ENCODE measurements around the gene CEPT1. TPM values are rescaled to one million over a fixed set of nuclear protein-coding genes. Genes with fewer than 3 reads are reported as not detected.

CEPT1 gene
- total and polyA plus RNA-seq, 2 experiments from 2014 or later: 28.7 to 35.8 TPM

- Histone ChIP-seq H3K27ac (no peak overlapping the region), H3K9me2 (ENCODE audit: insufficient read depth) (no peaks in the 10 kb centered on the region), H3K4me2 (ENCODE audit: unreplicated experiment) (no peak overlapping the region), H3K27me3 (replicated peaks; ENCODE audit: insufficient read depth) (no peaks in the 10 kb centered on the region; the same call in 1 of the 2 replicates), H2AFZ (no peak overlapping the region), H4K20me1 (ENCODE audit: insufficient read depth) (no peaks in the 10 kb centered on the region), H3K9me3 (ENCODE audit: low read depth) (no peaks in the 10 kb centered on the region), H3K4me3 (no peak overlapping the region), H3K4me1 (ENCODE audit: insufficient read depth) (no peaks in the 10 kb centered on the region), H3F3A (ENCODE audit: insufficient read depth) (no peaks in the 10 kb centered on the region), H3K79me2 (ENCODE audit: insufficient read depth) (no peaks in the 10 kb centered on the region), H3K36me3 (ENCODE audit: low read depth) (no peaks in the 10 kb centered on the region), H3K9ac (no peak overlapping the region)
- WGBS, 2 experiments (ENCODE audit: low coverage in 1 of 2, low lambda C conversion rate in 2 of 2, missing lambda C conversion rate in 2 of 2): 87 to 98% methylated on average over 1 of the region's 1 CpG
- in situ Hi-C loops (cut with MboI): loop anchor here (25.0 kb wide), 1 partner anchor 550 kb away; the partner anchor contains the start of gene DDX20
- no peak for DNase-seq
- TF ChIP-seq EZH2 (IDR thresholded peaks at IDR 0.05; ENCODE audit: insufficient read depth, poor library complexity, severe bottlenecking) (no peak), EZH2phosphoT487 (IDR thresholded peaks at IDR 0.05; ENCODE audit: insufficient read depth, low read depth) (no peak)
Measured at GRCh38 chr1:111211921-111212320, 71.9 kb downstream of the CEPT1 start.

GRCh38 chr1:111212634-111213335, 72.8 kb downstream of the CEPT1 start:
- DNase-seq: no peak
- Histone ChIP-seq H3K9me3 (ENCODE audit: low read depth) (no peaks in the 10 kb centered on the region), H3K79me2 (ENCODE audit: insufficient read depth) (no peaks in the 10 kb centered on the region), H3K4me2 (ENCODE audit: unreplicated experiment) (no peak overlapping the region), H4K20me1 (ENCODE audit: insufficient read depth) (no peaks in the 10 kb centered on the region), H3F3A (ENCODE audit: insufficient read depth) (no peaks in the 10 kb centered on the region), H3K4me1 (ENCODE audit: insufficient read depth) (no peaks in the 10 kb centered on the region), H3K27me3 (replicated peaks; ENCODE audit: insufficient read depth) (no peaks in the 10 kb centered on the region; the same call in 1 of the 2 replicates), H3K4me3 (no peak overlapping the region), H3K9ac (no peak overlapping the region), H3K9me2 (ENCODE audit: insufficient read depth) (no peaks in the 10 kb centered on the region), H2AFZ (no peak overlapping the region), H3K36me3 (ENCODE audit: low read depth) (no peaks in the 10 kb centered on the region), H3K27ac (no peak overlapping the region)
- TF ChIP-seq EZH2phosphoT487 (IDR thresholded peaks at IDR 0.05; ENCODE audit: insufficient read depth, low read depth): no peak
- TF ChIP-seq EZH2 (IDR thresholded peaks at IDR 0.05; ENCODE audit: insufficient read depth, poor library complexity, severe bottlenecking): no peak
- in situ Hi-C loops (cut with MboI): loop anchor here (25.0 kb wide), 1 partner anchor 550 kb away; the partner anchor contains the start of gene DDX20
- 76 to 79% methylated on average over 4 to 5 of the region's 5 CpGs for WGBS, 2 experiments (ENCODE audit: low coverage in 1 of 2, low lambda C conversion rate in 2 of 2, missing lambda C conversion rate in 2 of 2)

GRCh38 chr1:111213412-111213811, 73.4 kb downstream of the CEPT1 start:
- Histone ChIP-seq H3K4me3 (no peak overlapping the region), H3K9me2 (ENCODE audit: insufficient read depth) (no peaks in the 10 kb centered on the region), H3K27me3 (replicated peaks; ENCODE audit: insufficient read depth) (no peaks in the 10 kb centered on the region; the same call in 1 of the 2 replicates), H3K9ac (no peak overlapping the region), H3K36me3 (ENCODE audit: low read depth) (no peaks in the 10 kb centered on the region), H3K9me3 (ENCODE audit: low read depth) (no peaks in the 10 kb centered on the region), H3K27ac (no peak overlapping the region), H3K4me2 (ENCODE audit: unreplicated experiment) (no peak overlapping the region), H4K20me1 (ENCODE audit: insufficient read depth) (no peaks in the 10 kb centered on the region), H3K79me2 (ENCODE audit: insufficient read depth) (no peaks in the 10 kb centered on the region), H2AFZ (no peak overlapping the region), H3K4me1 (ENCODE audit: insufficient read depth) (no peaks in the 10 kb centered on the region), H3F3A (ENCODE audit: insufficient read depth) (no peaks in the 10 kb centered on the region)
- in situ Hi-C loops (cut with MboI): loop anchor here (25.0 kb wide), 1 partner anchor 549 kb away; the partner anchor contains the start of gene DDX20
- no peak for DNase-seq
- no peak for TF ChIP-seq EZH2 (IDR thresholded peaks at IDR 0.05; ENCODE audit: insufficient read depth, poor library complexity, severe bottlenecking)
- no peak for TF ChIP-seq EZH2phosphoT487 (IDR thresholded peaks at IDR 0.05; ENCODE audit: insufficient read depth, low read depth)
- WGBS, 2 experiments (ENCODE audit: low coverage in 1 of 2, low lambda C conversion rate in 2 of 2, missing lambda C conversion rate in 2 of 2): 90 to 93% methylated on average over 6 of the region's 6 CpGs

GRCh38 chr1:111214074-111214801, 74.2 kb downstream of the CEPT1 start:
- H3K79me2 ChIP-seq (ENCODE audit: insufficient read depth): no peaks in the 10 kb centered on the region
- no peak for TF ChIP-seq EZH2phosphoT487 (IDR thresholded peaks at IDR 0.05; ENCODE audit: insufficient read depth, low read depth)
- TF ChIP-seq EZH2 (IDR thresholded peaks at IDR 0.05; ENCODE audit: insufficient read depth, poor library complexity, severe bottlenecking): no peak
- H3K4me3 ChIP-seq: no peak overlapping the region
- in situ Hi-C loops (cut with MboI): loop anchor here (25.0 kb wide), 1 partner anchor 548 kb away; the partner anchor contains the start of gene DDX20
- H3K36me3 ChIP-seq (ENCODE audit: low read depth): no peaks in the 10 kb centered on the region
- H4K20me1 ChIP-seq (ENCODE audit: insufficient read depth): no peaks in the 10 kb centered on the region
- no peak overlapping the region for H3K9ac ChIP-seq
- H3K4me2 ChIP-seq (ENCODE audit: unreplicated experiment): no peak overlapping the region
- no peak overlapping the region for H3K27ac ChIP-seq
- DNase-seq: no peak
- H3K4me1 ChIP-seq (ENCODE audit: insufficient read depth): no peaks in the 10 kb centered on the region
- no peaks in the 10 kb centered on the region; the same call in 1 of the 2 replicates for H3K27me3 ChIP-seq (replicated peaks; ENCODE audit: insufficient read depth)
- no peak overlapping the region for H2AFZ ChIP-seq
- H3K9me2 ChIP-seq (ENCODE audit: insufficient read depth): no peaks in the 10 kb centered on the region
- H3F3A ChIP-seq (ENCODE audit: insufficient read depth): no peaks in the 10 kb centered on the region
- 58% methylated on average over 6 of the region's 6 CpGs for WGBS, 2 experiments (ENCODE audit: low coverage in 1 of 2, low lambda C conversion rate in 2 of 2, missing lambda C conversion rate in 2 of 2)
- no peaks in the 10 kb centered on the region for H3K9me3 ChIP-seq (ENCODE audit: low read depth)

Data from GM23248 (cell line).